ENCODE data around the gene ZNRF1. TPM values are rescaled to one million over a fixed set of nuclear protein-coding genes. Genes with fewer than 3 reads are reported as not detected.

The ZNRF1 gene
- total and polyA plus RNA-seq, 2 of the 13 experiments (the other 11 are each of a cell fraction or from before 2014, with no cell fraction given) = 43.9 to 58.7 TPM

DNA sequence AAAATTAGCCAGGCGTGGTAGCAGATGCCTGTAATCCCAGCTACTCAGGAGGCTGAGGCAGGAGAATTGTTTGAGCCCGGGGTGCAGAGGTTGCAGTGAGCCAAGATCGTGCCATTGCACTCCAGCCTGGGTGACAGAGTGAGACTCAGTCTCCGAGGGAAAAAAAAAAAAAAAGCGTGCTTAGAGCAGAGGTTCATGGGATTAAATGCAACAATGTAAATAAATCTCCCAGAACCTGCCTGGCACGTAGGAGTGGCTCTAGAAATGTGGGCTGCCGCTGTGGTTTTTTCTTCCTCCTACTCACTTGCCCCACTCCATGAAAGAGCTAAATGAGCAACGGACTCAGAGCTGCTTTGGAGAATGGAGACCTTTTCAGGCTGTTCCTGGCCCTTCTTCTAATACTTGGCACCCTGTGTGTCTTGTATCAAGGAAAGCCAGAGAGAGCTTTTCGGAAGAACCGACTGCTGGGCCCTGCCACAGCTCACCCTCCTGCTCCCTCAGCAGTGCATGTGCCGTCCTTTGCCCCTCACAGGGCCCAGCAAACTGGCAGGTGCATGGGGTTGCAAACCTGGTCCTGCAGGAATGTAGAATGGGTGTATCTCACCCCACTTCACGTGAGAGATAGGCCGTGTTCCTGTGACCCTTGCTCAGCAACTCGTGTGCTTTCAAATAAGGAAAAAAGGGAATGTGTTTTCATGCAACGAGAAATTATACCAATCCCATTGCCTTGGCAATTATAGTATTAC, 65.8 kb downstream of the ZNRF1 start (continued):
- TF ChIP-seq ZMYM2 (CRISPR knock-in tag; IDR thresholded peaks at IDR 0.05) (peak; percentile 55; the same call in 1 of the 2 replicates), HNF4A (CRISPR knock-in tag; IDR thresholded peaks at IDR 0.05) (no peak), ZNF563 (CRISPR knock-in tag; IDR thresholded peaks at IDR 0.05) (peak; percentile 61; the same call in 1 of the 2 replicates), ZNF614 (CRISPR knock-in tag; IDR thresholded peaks at IDR 0.05; ENCODE audit: borderline replicate concordance) (0 out of 2 replicates have a peak, but pooled peaks have one; percentile 42), TEAD3 (CRISPR knock-in tag; optimal IDR thresholded peaks at IDR 0.05; ENCODE audit: borderline replicate concordance) (no peak), ARID4A (CRISPR knock-in tag; IDR thresholded peaks at IDR 0.05; ENCODE audit: borderline replicate concordance) (peak; percentile 42; the same call in 1 of the 2 replicates), PHF21A (CRISPR knock-in tag; IDR thresholded peaks at IDR 0.05) (peak; percentile 80), ZNF292 (CRISPR knock-in tag; IDR thresholded peaks at IDR 0.05; ENCODE audit: borderline replicate concordance, low read depth) (peak; percentile 30), PCBP1 (IDR thresholded peaks at IDR 0.05; ENCODE audit: borderline replicate concordance, low read depth, low read length) (no peak), ZNF557 (CRISPR knock-in tag; IDR thresholded peaks at IDR 0.05) (no peak), ZNF644 (CRISPR knock-in tag; IDR thresholded peaks at IDR 0.05; ENCODE audit: low read depth) (0 out of 2 replicates have a peak, but pooled peaks have one; percentile 18), ZBTB3 (CRISPR knock-in tag; IDR thresholded peaks at IDR 0.05; ENCODE audit: borderline replicate concordance, low read depth) (no peak), IRF2 (CRISPR knock-in tag; IDR thresholded peaks at IDR 0.05) (0 out of 2 replicates have a peak, but pooled peaks have one; percentile 27), SIX4 (CRISPR knock-in tag; IDR thresholded peaks at IDR 0.05) (no peak), PITX1 (CRISPR knock-in tag; IDR thresholded peaks at IDR 0.05) (0 out of 2 replicates have a peak, but pooled peaks have one; percentile 20)
- TF ChIP-seq, protein P1, sequence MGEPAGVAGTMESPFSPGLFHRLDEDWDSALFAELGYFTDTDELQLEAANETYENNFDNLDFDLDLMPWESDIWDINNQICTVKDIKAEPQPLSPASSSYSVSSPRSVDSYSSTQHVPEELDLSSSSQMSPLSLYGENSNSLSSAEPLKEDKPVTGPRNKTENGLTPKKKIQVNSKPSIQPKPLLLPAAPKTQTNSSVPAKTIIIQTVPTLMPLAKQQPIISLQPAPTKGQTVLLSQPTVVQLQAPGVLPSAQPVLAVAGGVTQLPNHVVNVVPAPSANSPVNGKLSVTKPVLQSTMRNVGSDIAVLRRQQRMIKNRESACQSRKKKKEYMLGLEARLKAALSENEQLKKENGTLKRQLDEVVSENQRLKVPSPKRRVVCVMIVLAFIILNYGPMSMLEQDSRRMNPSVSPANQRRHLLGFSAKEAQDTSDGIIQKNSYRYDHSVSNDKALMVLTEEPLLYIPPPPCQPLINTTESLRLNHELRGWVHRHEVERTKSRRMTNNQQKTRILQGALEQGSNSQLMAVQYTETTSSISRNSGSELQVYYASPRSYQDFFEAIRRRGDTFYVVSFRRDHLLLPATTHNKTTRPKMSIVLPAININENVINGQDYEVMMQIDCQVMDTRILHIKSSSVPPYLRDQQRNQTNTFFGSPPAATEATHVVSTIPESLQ (CRISPR knock-in tag; conservative IDR thresholded peaks at IDR 0.05) = no peak
- TF ChIP-seq, protein P2, sequence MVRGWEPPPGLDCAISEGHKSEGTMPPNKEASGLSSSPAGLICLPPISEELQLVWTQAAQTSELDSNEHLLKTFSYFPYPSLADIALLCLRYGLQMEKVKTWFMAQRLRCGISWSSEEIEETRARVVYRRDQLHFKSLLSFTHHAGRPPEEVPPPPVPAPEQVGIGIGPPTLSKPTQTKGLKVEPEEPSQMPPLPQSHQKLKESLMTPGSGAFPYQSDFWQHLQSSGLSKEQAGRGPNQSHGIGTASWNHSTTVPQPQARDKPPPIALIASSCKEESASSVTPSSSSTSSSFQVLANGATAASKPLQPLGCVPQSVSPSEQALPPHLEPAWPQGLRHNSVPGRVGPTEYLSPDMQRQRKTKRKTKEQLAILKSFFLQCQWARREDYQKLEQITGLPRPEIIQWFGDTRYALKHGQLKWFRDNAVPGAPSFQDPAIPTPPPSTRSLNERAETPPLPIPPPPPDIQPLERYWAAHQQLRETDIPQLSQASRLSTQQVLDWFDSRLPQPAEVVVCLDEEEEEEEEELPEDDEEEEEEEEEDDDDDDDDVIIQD (CRISPR knock-in tag; IDR thresholded peaks at IDR 0.05; ENCODE audit: low read depth) = peak; percentile 77; the same call in 1 of the 2 replicates

All from HepG2 (cell line).